Epithelial cell of proximal tubule (primary cell): ENCODE data around the gene DENND2A. TPM values are rescaled to one million over a fixed set of nuclear protein-coding genes. Genes with fewer than 3 reads are reported as not detected.
A peak's percentile ranks its signal among the peaks of the same experiment; 100 is the strongest.

Experiments used
- DNase-seq: peaks from one replicate; pipeline ENCODE4 v3.0.0-alpha.2; 2011; ENCODE audit warnings: low read depth
- H3K4me3 ChIP-seq: 2 replicates; pipeline ENCODE4 v1.5.1; 2011; ENCODE audit warnings: low read depth, mild to moderate bottlenecking, low read length
- CTCF ChIP-seq: conservative IDR thresholded peaks from 2 replicates; pipeline ENCODE4 v1.5.1; 2012; ENCODE audit warnings: low read depth, mild to moderate bottlenecking, low read length
- total RNA-seq: library from RNA; depleted of rRNA; stranded (reverse); fragments of >200 nt; gene quantifications from 2 replicates; pipeline ENCODE4 v1.2.3, GENCODE V29; 2015

The DENND2A gene
- total RNA-seq, 1 donor from 2014 or later: 27.6 TPM

- H3K4me3 ChIP-seq: no peak overlapping the region
- no peak for TF ChIP-seq CTCF
- no peak for DNase-seq
Observed at GRCh38 chr7:140544388-140544826, 96.2 kb downstream of the DENND2A start.

- no peak for DNase-seq
- no peak for TF ChIP-seq CTCF
- no peak overlapping the region for H3K4me3 ChIP-seq
Observed at GRCh38 chr7:140542228-140542603, 98.4 kb downstream of the DENND2A start.

- peak overlapping the region; percentile 38 for H3K4me3 ChIP-seq
- peak; percentile 47 for DNase-seq
- TF ChIP-seq CTCF: no peak
Observed at GRCh38 chr7:140541513-140542227, 98.9 kb downstream of the DENND2A start.

- no peak for TF ChIP-seq CTCF
- H3K4me3 ChIP-seq: no peak overlapping the region
- DNase-seq: no peak
Observed at GRCh38 chr7:140541176-140541512, 99.5 kb downstream of the DENND2A start.

GRCh38 chr7:140540136-140540777 is 100.4 kb downstream of the DENND2A start:
- no peak overlapping the region for H3K4me3 ChIP-seq
- no peak for TF ChIP-seq CTCF
- DNase-seq: no peak

GRCh38 chr7:140539461-140539860 is 101.2 kb downstream of the DENND2A start:
- no peak for DNase-seq
- TF ChIP-seq CTCF: no peak
- H3K4me3 ChIP-seq: no peak overlapping the region
